Peyer's patch (tissue), 4 donors: Measurements from ENCODE around the gene ABR. TPM values are rescaled to one million over a fixed set of nuclear protein-coding genes. Genes with fewer than 3 reads are reported as not detected.

Experiments used
- DNase-seq, 3 donors: peaks; one replicate each; pipeline ENCODE4 v3.0.0-alpha.2; 2017 to 2019
- H3K27ac ChIP-seq, 4 donors: fragments of 200-600 bp; sonication (generic); one replicate each; pipeline ENCODE4 v1.5.1; 2016 to 2019
- H3K27me3 ChIP-seq, 2 donors: fragments of 200-600 bp; sonication (generic); one replicate each; pipeline ENCODE4 v1.5.1; 2019
- H3K36me3 ChIP-seq, 3 donors: fragments of 200-600 bp; sonication (generic); one replicate each; pipeline ENCODE4 v1.5.1; 2016 to 2019
- H3K4me1 ChIP-seq, 4 donors: fragments of 200-600 bp; sonication (generic); one replicate each; pipeline ENCODE4 v1.5.1; 2016 to 2019
- H3K4me3 ChIP-seq, 4 donors: fragments of 200-600 bp; sonication (generic); 1 replicate in 3 of 4; 2 replicates in 1 of 4; pipeline ENCODE4 v1.5.1; 2016 to 2019; ENCODE audit warnings: mild to moderate bottlenecking in 1 of 4
- H3K9me3 ChIP-seq, 4 donors: fragments of 200-600 bp; sonication (generic); one replicate each; pipeline ENCODE4 v1.5.1; 2016 to 2019; ENCODE audit warnings: mild to moderate bottlenecking in 1 of 4
- CTCF ChIP-seq, 6 experiments: fragments of 450-650 bp in 4 of 6; fragments of 200-600 bp in 2 of 6; sonication (generic) in 1 of 6; IDR thresholded peaks; one replicate each; pipeline ENCODE4 v1.5.1; 2017 to 2019; ENCODE audit warnings: antibody characterized with exemption in 6 of 6, mild to moderate bottlenecking in 3 of 6, moderate library complexity in 1 of 6
- POLR2A ChIP-seq, 2 donors: fragments of 450-650 bp; IDR thresholded peaks; one replicate each; pipeline ENCODE4 v1.5.1; 2017; ENCODE audit warnings: antibody characterized with exemption in 2 of 2, mild to moderate bottlenecking in 2 of 2, moderate library complexity in 2 of 2
- total RNA-seq, 4 donors: library from RNA; depleted of rRNA; stranded (reverse); fragments of >200 nt; gene quantifications; one replicate each; pipeline ENCODE4 v1.1.0, GENCODE V29; 2016

The ABR gene
- total RNA-seq, 4 donors from 2014 or later, result 220 to 753 (median 440) TPM

- no peak for DNase-seq
- Histone ChIP-seq H3K9me3 (no peaks in the 10 kb centered on the region), H3K27ac (peak overlapping the region in 2 of 4 donors; percentile 59 to 63), H3K36me3 (peaks cover 0 to 61% (median 0%) of the 10 kb centered on the region in 3 donors), H3K27me3 (no peaks in the 10 kb centered on the region), H3K4me1 (peaks cover 0 to 29% (median 0%) of the 10 kb centered on the region in 4 donors), H3K4me3 (no peak overlapping the region)
- TF ChIP-seq POLR2A (IDR thresholded peaks at IDR 0.05) (no peak), CTCF (IDR thresholded peaks at IDR 0.05) (no peak)
Measured at GRCh38 chr17:1039123-1039507, 140.7 kb downstream of the ABR start.

GRCh38 chr17:1038459-1039122, 141.2 kb downstream of the ABR start:
- Histone ChIP-seq H3K27ac (peak overlapping the region in 2 of 4 donors; percentile 59 to 63), H3K4me1 (peaks cover 0 to 23% (median 0%) of the 10 kb centered on the region in 4 donors), H3K36me3 (peaks cover 0 to 63% (median 0%) of the 10 kb centered on the region in 3 donors), H3K9me3 (no peaks in the 10 kb centered on the region), H3K27me3 (no peaks in the 10 kb centered on the region), H3K4me3 (no peak overlapping the region)
- no peak for DNase-seq
- TF ChIP-seq CTCF (IDR thresholded peaks at IDR 0.05), result no peak
- TF ChIP-seq POLR2A (IDR thresholded peaks at IDR 0.05), result no peak

GRCh38 chr17:1037238-1037879, 142.4 kb downstream of the ABR start:
- H3K27ac ChIP-seq, result no peak overlapping the region
- DNase-seq, result no peak
- TF ChIP-seq CTCF (IDR thresholded peaks at IDR 0.05), result no peak
- no peak for TF ChIP-seq POLR2A (IDR thresholded peaks at IDR 0.05)
- peaks cover 0 to 66% (median 0%) of the 10 kb centered on the region in 3 donors for H3K36me3 ChIP-seq
- H3K9me3 ChIP-seq, result no peaks in the 10 kb centered on the region
- peaks cover 0 to 17% (median 0%) of the 10 kb centered on the region in 4 donors for H3K4me1 ChIP-seq
- no peaks in the 10 kb centered on the region for H3K27me3 ChIP-seq
- H3K4me3 ChIP-seq, result no peak overlapping the region

- no peaks in the 10 kb centered on the region for H3K9me3 ChIP-seq
- no peak overlapping the region for H3K4me3 ChIP-seq
- no peak for TF ChIP-seq POLR2A (IDR thresholded peaks at IDR 0.05)
- no peak for TF ChIP-seq CTCF (IDR thresholded peaks at IDR 0.05)
- peaks cover 0 to 61% (median 0%) of the 10 kb centered on the region in 3 donors for H3K36me3 ChIP-seq
- no peak overlapping the region for H3K27ac ChIP-seq
- H3K4me1 ChIP-seq, result peaks cover 0 to 22% (median 0%) of the 10 kb centered on the region in 4 donors
- no peak for DNase-seq
- no peaks in the 10 kb centered on the region for H3K27me3 ChIP-seq
Measured at GRCh38 chr17:1036845-1037237, 142.9 kb downstream of the ABR start.

GRCh38 chr17:1036171-1036844, 143.5 kb downstream of the ABR start:
- no peaks in the 10 kb centered on the region for H3K9me3 ChIP-seq

More at GRCh38 chr17:1036171-1036844, 143.5 kb downstream of the ABR start:
- no peak overlapping the region for H3K4me3 ChIP-seq
- H3K4me1 ChIP-seq, result peaks cover 0 to 22% (median 0%) of the 10 kb centered on the region in 4 donors
- H3K27me3 ChIP-seq, result no peaks in the 10 kb centered on the region
- peak overlapping the region in 1 of 4 donors; percentile 9 for H3K27ac ChIP-seq
- TF ChIP-seq CTCF (IDR thresholded peaks at IDR 0.05) (no peak), POLR2A (IDR thresholded peaks at IDR 0.05) (no peak)
- H3K36me3 ChIP-seq, result peaks cover 0 to 57% (median 0%) of the 10 kb centered on the region in 3 donors
- no peak for DNase-seq
